HepG2 (cell line): ENCODE results near the gene POU2F1. TPM values are rescaled to one million over a fixed set of nuclear protein-coding genes. Genes with fewer than 3 reads are reported as not detected.

ENCODE experiments used
- CREB1 ChIP-seq, 2 experiments: fragments of 450-650 bp in 1 of 2; IDR thresholded peaks; 2 replicates each; pipeline ENCODE4 v1.6.1; 2016 to 2017; ENCODE audit warnings: control low read depth in 1 of 2, mild to moderate bottlenecking in 1 of 2, missing compliant biosample characterization in 1 of 2, missing genetic modification characterization in 1 of 2
- FOXM1 ChIP-seq: sonication (generic); formaldehyde crosslinking; IDR thresholded peaks from 2 replicates; pipeline ENCODE4 v1.5.0; 2020; ENCODE audit warnings: missing genetic modification reagents
- ISX ChIP-seq: sonication (generic); formaldehyde crosslinking; conservative IDR thresholded peaks from 2 replicates; pipeline ENCODE4 v1.5.0; 2020; ENCODE audit warnings: missing genetic modification reagents
- MLLT10 ChIP-seq: sonication (generic); formaldehyde crosslinking; IDR thresholded peaks from 2 replicates; pipeline ENCODE4 v1.4.0; 2020; ENCODE audit warnings: missing genetic modification reagents
- MTF2 ChIP-seq: sonication (generic); formaldehyde crosslinking; IDR thresholded peaks from 2 replicates; pipeline ENCODE4 v1.5.0; 2020; ENCODE audit warnings: missing genetic modification reagents, borderline replicate concordance
- NFE2L1 ChIP-seq: sonication (generic); formaldehyde crosslinking; IDR thresholded peaks from 2 replicates; pipeline ENCODE4 v1.4.0; 2020; ENCODE audit warnings: missing genetic modification reagents, mild to moderate bottlenecking, borderline replicate concordance
- NKX3-1 ChIP-seq: sonication (generic); formaldehyde crosslinking; IDR thresholded peaks from 2 replicates; pipeline ENCODE4 v1.5.0; 2020; ENCODE audit warnings: missing genetic modification reagents
- PCBP1 ChIP-seq: fragments of 200-400 bp; formaldehyde crosslinking; IDR thresholded peaks from 2 replicates; pipeline ENCODE4 v1.6.1; 2017; ENCODE audit warnings: mild to moderate bottlenecking, low read depth, low read length, borderline replicate concordance
- PRMT3 ChIP-seq: sonication (generic); formaldehyde crosslinking; IDR thresholded peaks from 2 replicates; pipeline ENCODE4 v1.8.1; 2022; ENCODE audit warnings: low read depth, mild to moderate bottlenecking, moderate library complexity, missing genetic modification reagents, borderline replicate concordance
- RCOR2 ChIP-seq: IDR thresholded peaks from 2 replicates; pipeline ENCODE4 v1.6.1; 2016; ENCODE audit warnings: missing biosample characterization, missing genetic modification reagents
- SALL1 ChIP-seq: sonication (generic); formaldehyde crosslinking; IDR thresholded peaks from 2 replicates; pipeline ENCODE4 v1.8.0; 2022; ENCODE audit warnings: mild to moderate bottlenecking, missing genetic modification reagents
- SIX4 ChIP-seq: sonication (generic); formaldehyde crosslinking; IDR thresholded peaks from 2 replicates; pipeline ENCODE4 v1.4.0; 2020; ENCODE audit warnings: missing genetic modification reagents
- SOX6 ChIP-seq, 2 experiments: fragments of 450-650 bp in 1 of 2; sonication (generic) in 1 of 2; formaldehyde crosslinking in 1 of 2; IDR thresholded peaks; 2 replicates each; pipeline versions ENCODE4 v1.4.0 to v1.6.1; 2017 to 2020; ENCODE audit warnings: antibody characterized with exemption in 1 of 2, mild to moderate bottlenecking in 1 of 2, missing genetic modification reagents in 1 of 2
- XRCC5 ChIP-seq: fragments of 200-400 bp; formaldehyde crosslinking; optimal IDR thresholded peaks from 2 replicates; pipeline ENCODE3; 2017; ENCODE audit warnings: mild to moderate bottlenecking, low read length
- ZBTB7A ChIP-seq: sonication (generic); formaldehyde crosslinking; IDR thresholded peaks from 2 replicates; pipeline ENCODE4 v1.8.0; 2022; ENCODE audit warnings: mild to moderate bottlenecking, missing genetic modification reagents
- ZNF282 ChIP-seq: fragments of 450-650 bp; IDR thresholded peaks from 2 replicates; pipeline ENCODE4 v1.6.1; 2018; ENCODE audit not compliant: partially characterized antibody
- ZNF335 ChIP-seq: sonication (generic); formaldehyde crosslinking; IDR thresholded peaks from 2 replicates; pipeline ENCODE4 v1.4.0; 2020; ENCODE audit warnings: missing genetic modification reagents
- ZNF431 ChIP-seq: sonication (generic); formaldehyde crosslinking; IDR thresholded peaks from 2 replicates; pipeline ENCODE4 v1.9.0; 2022; ENCODE audit warnings: missing genetic modification reagents, low read depth, mild to moderate bottlenecking, borderline replicate concordance
- ZSCAN25 ChIP-seq: sonication (generic); formaldehyde crosslinking; IDR thresholded peaks from 2 replicates; pipeline ENCODE4 v1.8.0; 2022; ENCODE audit warnings: mild to moderate bottlenecking, missing genetic modification reagents
- ZSCAN31 ChIP-seq: sonication (generic); formaldehyde crosslinking; IDR thresholded peaks from 2 replicates; pipeline ENCODE4 v1.5.0; 2020; ENCODE audit warnings: low read depth, mild to moderate bottlenecking, missing genetic modification reagents
- polyA plus RNA-seq, 8 experiments: library from polyadenylated mRNA; depleted of rRNA in 3 of 8; stranded (reverse) in 7 of 8; unstranded in 1 of 8; fragments of >200 nt; fragmentation: Illumina TruSeq in 4 of 8; extraction: Trizol in 4 of 8; gene quantifications; 2 replicates each; pipeline versions ENCODE4 v1.2.1 to v1.2.3, GENCODE V29; 2011 to 2016; ENCODE audit warnings: low read depth in 4 of 8, missing spikeins in 1 of 8, mixed read lengths in 1 of 8; ENCODE audit not compliant: insufficient read depth in 1 of 8
- total RNA-seq, 5 experiments: library from RNA; depleted of rRNA; stranded (reverse); fragments of >200 nt; fragmentation: Illumina TruSeq; extraction: Trizol; gene quantifications; 2 replicates each; pipeline ENCODE4 v1.2.3, GENCODE V29; 2016; ENCODE audit warnings: low read depth in 1 of 5
- TF ChIP-seq, protein P1 (sequence below): sonication (generic); formaldehyde crosslinking; IDR thresholded peaks from 2 replicates; pipeline ENCODE4 v1.8.0; 2022; ENCODE audit warnings: mild to moderate bottlenecking, missing genetic modification reagents, borderline replicate concordance
- TF ChIP-seq, protein P2 (sequence below): sonication (generic); formaldehyde crosslinking; IDR thresholded peaks from 2 replicates; pipeline ENCODE4 v1.4.0; 2020; ENCODE audit warnings: missing genetic modification reagents, borderline replicate concordance
- TF ChIP-seq, protein P3 (sequence below): sonication (generic); formaldehyde crosslinking; IDR thresholded peaks from 2 replicates; pipeline ENCODE4 v1.8.1; 2023; ENCODE audit warnings: mild to moderate bottlenecking, missing genetic modification reagents, borderline replicate concordance
- TF ChIP-seq, protein P4 (sequence below): IDR thresholded peaks from 2 replicates; pipeline ENCODE4 v1.6.1; 2016
- TF ChIP-seq, protein P5 (sequence below): sonication (generic); formaldehyde crosslinking; IDR thresholded peaks from 2 replicates; pipeline ENCODE4 v1.4.0; 2020; ENCODE audit warnings: low read depth, mild to moderate bottlenecking, missing genetic modification reagents

The POU2F1 gene
- total and polyA plus RNA-seq, 2 of the 13 experiments (the other 11 are each of a cell fraction or from before 2014, with no cell fraction given), result 10.2 to 13.0 TPM

DNA sequence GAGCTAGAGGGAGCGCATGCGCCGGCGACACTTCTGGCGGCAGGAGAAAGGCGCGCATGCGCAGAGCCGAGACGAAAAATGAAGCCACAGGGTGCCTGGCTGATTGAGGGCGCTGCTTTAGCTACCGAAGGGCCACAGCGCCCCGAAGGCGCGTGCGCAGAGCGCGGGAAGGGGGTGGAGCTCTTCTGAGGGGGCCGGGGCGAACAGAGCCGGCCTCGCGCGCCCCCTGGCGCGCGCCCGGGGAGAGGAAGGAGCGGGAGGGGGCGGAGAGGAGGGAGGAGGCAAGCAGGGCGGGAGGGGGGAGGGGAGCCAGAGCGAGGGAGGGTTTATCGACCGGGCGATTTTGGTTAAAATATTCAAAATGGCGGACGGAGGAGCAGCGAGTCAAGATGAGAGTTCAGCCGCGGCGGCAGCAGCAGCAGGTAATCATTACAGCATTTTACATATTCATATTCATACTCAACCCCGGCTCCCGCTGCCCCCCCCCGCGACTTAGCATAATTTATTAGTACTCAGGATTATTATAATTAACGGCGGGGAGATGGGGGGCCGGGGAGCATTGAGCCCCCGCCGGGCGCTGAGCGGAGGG lies at the start of gene POU2F1 (continued):
- TF ChIP-seq, protein P1, sequence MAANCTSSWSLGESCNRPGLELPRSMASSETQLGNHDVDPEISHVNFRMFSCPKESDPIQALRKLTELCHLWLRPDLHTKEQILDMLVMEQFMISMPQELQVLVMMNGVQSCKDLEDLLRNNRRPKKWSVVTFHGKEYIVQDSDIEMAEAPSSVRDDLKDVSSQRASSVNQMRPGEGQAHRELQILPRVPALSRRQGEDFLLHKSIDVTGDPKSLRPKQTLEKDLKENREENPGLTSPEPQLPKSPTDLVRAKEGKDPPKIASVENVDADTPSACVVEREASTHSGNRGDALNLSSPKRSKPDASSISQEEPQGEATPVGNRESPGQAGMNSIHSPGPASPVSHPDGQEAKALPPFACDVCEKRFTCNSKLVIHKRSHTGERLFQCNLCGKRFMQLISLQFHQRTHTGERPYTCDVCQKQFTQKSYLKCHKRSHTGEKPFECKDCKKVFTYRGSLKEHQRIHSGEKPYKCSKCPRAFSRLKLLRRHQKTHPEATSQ (CRISPR knock-in tag), result no peak
- TF ChIP-seq ZSCAN31 (CRISPR knock-in tag) (no peak; the same call in 1 of the 2 replicates), FOXM1 (no peak), ZSCAN25 (CRISPR knock-in tag) (no peak), ZNF282 (no peak), ZBTB7A (CRISPR knock-in tag) (no peak), MTF2 (CRISPR knock-in tag) (no peak), XRCC5 (no peak), ZNF335 (CRISPR knock-in tag) (no peak), PRMT3 (CRISPR knock-in tag) (no peak), SOX6 (IDR thresholded peaks at IDR 0.05) (no peak), SOX6 (CRISPR knock-in tag; IDR thresholded peaks at IDR 0.05) (peak; percentile 6; the same call in 1 of the 2 replicates), PCBP1 (no peak), CREB1 (IDR thresholded peaks at IDR 0.05) (no peak), CREB1 (CRISPR knock-in tag; IDR thresholded peaks at IDR 0.05) (no peak), SALL1 (CRISPR knock-in tag) (no peak), SIX4 (CRISPR knock-in tag) (no peak), ISX (CRISPR knock-in tag) (no peak), NKX3-1 (CRISPR knock-in tag) (no peak), ZNF431 (CRISPR knock-in tag) (no peak), RCOR2 (CRISPR knock-in tag) (no peak), MLLT10 (CRISPR knock-in tag) (no peak), NFE2L1 (CRISPR knock-in tag) (no peak)
- TF ChIP-seq, protein P2, sequence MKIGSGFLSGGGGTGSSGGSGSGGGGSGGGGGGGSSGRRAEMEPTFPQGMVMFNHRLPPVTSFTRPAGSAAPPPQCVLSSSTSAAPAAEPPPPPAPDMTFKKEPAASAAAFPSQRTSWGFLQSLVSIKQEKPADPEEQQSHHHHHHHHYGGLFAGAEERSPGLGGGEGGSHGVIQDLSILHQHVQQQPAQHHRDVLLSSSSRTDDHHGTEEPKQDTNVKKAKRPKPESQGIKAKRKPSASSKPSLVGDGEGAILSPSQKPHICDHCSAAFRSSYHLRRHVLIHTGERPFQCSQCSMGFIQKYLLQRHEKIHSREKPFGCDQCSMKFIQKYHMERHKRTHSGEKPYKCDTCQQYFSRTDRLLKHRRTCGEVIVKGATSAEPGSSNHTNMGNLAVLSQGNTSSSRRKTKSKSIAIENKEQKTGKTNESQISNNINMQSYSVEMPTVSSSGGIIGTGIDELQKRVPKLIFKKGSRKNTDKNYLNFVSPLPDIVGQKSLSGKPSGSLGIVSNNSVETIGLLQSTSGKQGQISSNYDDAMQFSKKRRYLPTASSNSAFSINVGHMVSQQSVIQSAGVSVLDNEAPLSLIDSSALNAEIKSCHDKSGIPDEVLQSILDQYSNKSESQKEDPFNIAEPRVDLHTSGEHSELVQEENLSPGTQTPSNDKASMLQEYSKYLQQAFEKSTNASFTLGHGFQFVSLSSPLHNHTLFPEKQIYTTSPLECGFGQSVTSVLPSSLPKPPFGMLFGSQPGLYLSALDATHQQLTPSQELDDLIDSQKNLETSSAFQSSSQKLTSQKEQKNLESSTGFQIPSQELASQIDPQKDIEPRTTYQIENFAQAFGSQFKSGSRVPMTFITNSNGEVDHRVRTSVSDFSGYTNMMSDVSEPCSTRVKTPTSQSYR, result no peak
- TF ChIP-seq, protein P3, sequence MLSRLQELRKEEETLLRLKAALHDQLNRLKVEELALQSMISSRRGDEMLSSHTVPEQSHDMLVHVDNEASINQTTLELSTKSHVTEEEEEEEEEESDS (CRISPR knock-in tag), result no peak
- TF ChIP-seq, protein P4, sequence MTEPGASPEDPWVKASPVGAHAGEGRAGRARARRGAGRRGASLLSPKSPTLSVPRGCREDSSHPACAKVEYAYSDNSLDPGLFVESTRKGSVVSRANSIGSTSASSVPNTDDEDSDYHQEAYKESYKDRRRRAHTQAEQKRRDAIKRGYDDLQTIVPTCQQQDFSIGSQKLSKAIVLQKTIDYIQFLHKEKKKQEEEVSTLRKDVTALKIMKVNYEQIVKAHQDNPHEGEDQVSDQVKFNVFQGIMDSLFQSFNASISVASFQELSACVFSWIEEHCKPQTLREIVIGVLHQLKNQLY (CRISPR knock-in tag), result no peak
- TF ChIP-seq, protein P5, sequence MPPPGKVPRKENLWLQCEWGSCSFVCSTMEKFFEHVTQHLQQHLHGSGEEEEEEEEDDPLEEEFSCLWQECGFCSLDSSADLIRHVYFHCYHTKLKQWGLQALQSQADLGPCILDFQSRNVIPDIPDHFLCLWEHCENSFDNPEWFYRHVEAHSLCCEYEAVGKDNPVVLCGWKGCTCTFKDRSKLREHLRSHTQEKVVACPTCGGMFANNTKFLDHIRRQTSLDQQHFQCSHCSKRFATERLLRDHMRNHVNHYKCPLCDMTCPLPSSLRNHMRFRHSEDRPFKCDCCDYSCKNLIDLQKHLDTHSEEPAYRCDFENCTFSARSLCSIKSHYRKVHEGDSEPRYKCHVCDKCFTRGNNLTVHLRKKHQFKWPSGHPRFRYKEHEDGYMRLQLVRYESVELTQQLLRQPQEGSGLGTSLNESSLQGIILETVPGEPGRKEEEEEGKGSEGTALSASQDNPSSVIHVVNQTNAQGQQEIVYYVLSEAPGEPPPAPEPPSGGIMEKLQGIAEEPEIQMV, result no peak
